UCSD-AML1 (cell line): ENCODE results near the gene PLCD3.

Source experiments
- DNase-seq: peaks from one replicate; lab custom pipeline; 2025; ENCODE audit not compliant: unreplicated experiment; lab: John Stamatoyannopoulos, UW

Gene PLCD3

GRCh38 chr17:45149669-45150664 is 17.7 kb upstream of the PLCD3 start:
- peak; percentile 71 for DNase-seq

DNA sequence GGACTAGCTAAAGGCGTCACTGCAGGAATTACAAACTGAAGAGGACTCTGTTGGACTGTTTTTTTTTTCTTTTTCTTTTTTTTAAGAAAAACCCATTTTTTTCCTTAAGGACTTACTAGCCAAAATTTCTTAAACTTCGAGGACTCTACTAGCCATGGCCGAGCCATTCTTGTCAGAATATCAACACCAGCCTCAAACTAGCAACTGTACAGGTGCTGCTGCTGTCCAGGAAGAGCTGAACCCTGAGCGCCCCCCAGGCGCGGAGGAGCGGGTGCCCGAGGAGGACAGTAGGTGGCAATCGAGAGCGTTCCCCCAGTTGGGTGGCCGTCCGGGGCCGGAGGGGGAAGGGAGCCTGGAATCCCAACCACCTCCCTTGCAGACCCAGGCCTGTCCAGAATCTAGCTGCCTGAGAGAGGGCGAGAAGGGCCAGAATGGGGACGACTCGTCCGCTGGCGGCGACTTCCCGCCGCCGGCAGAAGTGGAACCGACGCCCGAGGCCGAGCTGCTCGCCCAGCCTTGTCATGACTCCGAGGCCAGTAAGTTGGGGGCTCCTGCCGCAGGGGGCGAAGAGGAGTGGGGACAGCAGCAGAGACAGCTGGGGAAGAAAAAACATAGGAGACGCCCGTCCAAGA is 16.8 kb upstream of the PLCD3 start:
- peak; percentile 86 for DNase-seq

GRCh38 chr17:45148183-45149036 is 16.1 kb upstream of the PLCD3 start, which contains the start of gene HEXIM1:
HEXIM1 (plus strand) TSS chr17:45148475; CDS start chr17:45149191, 716 bp downstream.
- peak; percentile 100 for DNase-seq

DNA sequence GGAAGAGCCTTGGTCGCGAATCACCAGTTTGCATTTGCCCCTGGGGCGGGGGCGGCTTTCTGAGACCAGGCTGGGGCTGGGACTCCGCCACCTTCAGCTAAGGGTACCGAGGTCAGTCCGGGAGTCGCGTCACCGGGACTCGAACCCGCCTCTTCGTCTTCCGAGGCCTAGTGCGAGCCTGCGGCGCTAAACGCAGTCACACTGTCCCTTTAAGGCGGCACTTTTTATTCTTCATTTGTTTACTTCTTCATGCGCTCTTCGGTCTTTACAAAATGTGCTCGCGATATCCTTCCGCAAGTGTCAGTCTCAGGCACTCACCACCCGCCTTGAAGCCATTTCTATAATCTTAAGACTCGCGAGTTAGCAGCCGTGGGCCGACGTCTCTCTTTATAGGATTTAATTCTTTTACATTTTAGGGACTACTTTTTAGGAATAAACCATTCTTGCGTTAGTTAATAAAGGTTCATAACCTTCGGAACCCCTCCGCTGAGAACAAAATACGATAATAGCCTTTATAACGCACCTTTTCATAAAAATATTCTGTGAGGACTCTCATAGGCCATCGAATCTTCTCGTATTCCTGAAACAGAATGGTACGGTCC is 15.4 kb upstream of the PLCD3 start:
- DNase-seq: peak; percentile 94

DNA sequence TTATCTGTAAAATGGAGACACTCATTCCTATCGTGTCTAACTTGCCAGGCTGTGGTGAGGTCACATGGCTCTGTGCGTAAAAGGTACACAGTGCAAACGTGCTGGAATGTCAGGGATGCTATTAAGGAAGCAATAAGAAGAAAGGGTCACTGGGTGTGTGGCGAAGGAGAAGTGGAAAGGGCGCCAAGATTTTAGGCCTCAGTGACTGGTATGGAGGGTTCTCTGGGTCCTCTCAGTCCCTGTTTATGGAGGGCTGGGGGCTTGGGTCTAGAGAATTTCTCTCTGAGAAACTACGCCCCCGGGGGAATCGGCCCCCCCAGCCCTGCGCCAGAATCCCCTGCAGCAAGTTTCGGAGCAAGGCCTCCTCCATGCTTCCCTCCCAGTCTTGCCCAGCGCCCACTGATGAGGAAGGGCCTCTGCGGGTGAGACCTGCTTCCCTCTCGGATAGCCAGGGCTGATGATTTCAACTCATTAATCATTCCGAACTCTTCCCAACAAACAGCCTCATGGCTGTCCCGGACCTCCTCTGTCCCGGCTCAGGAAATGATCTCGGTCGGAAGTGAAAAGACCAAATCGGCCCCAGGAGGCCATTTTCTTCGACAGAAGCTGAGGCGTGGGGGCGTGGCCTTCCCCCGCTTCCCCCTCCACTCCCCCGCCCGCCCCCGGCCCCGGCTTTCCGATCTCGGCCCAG is 14.7 kb upstream of the PLCD3 start:
- peak; percentile 94 for DNase-seq

DNA sequence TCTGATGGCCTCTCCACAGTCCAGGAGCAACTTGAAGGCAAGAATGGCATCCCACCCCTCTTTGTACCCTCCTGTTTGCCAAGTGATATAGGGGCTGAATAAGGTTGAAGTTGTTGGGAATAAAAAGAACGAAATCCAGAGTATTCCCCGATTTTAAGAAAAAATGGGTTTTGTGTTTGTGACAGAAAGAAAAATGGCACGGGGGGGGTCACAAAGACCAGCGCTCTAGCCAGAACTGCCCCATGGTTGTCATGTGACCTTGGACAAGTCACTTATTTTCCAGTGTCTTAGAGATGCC is 14.2 kb upstream of the PLCD3 start:
- DNase-seq: no peak

- DNase-seq: no peak
These were observed 13.9 kb upstream of the PLCD3 start for GRCh38 chr17:45146166-45146565.

DNA sequence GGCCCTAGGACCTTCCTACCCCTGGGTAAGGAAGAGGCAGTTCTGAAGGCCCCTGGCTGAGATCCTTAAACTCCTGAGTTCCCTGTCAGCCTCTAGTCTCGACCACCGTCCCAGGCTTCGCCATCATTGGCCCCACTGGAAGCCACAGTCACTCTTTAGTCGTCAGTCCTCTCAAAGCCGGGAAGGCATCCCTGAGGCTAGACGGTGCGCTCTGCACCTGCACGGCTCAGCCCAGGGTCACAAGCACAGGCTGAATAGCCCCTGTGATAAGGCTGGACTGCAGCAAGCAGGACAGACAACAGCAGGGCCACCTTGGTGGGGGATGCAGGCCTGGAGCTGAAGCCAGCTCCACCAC is 12.7 kb upstream of the PLCD3 start:
- no peak for DNase-seq

GRCh38 chr17:45144199-45145034 is 12.1 kb upstream of the PLCD3 start:
- no peak for DNase-seq

- DNase-seq: no peak
These were observed 11.5 kb upstream of the PLCD3 start for GRCh38 chr17:45143767-45144198.

GRCh38 chr17:45143094-45143670 is 10.9 kb upstream of the PLCD3 start:
- DNase-seq: no peak

DNA sequence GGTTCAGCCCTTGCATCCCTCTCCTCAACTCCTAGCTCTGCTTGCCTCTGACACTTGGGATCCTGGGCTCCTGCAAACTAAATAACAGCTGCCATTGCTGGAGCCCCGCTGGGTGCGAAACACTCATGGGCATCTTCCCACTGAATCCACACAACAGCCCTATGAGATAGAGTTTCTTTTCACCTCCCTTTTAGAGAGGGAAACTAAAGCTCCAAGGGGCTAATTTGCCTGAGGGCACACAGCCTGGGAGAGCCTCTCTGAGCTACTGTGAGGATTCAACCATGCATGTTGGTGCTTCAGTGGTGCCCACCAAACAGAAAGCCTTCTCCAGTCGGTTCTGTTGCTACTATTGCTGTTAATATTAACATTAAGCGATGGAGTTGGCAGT is 7.2 kb upstream of the PLCD3 start:
- DNase-seq: no peak

DNA sequence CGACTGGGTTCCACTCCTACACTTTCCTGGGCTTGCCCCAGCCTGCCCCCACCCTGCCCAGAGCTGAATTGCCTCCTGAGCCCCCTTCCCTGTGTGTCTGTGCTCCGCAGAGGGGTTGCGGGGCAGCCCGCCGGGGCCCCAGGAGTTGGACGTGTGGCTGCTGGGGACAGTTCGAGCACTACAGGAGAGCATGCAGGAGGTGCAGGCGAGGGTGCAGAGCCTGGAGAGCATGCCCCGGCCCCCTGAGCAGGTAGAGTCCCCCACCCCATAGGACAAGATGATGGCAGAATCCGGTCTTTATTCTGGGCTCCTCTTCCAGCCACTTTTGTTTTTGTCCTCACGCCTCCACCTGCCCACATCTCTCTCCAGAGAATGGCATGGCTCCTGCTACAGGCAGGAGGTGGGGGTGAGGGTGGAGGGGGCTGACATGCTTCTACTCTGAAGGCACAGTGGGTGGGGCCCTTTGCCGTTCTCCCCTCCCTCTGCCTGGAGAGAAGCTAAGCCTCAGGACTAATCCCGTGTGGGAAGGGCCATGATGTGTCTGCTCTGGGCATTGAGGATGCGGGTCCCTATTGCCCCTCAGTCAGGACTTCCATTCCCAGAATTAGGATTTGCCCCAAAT is 6.7 kb upstream of the PLCD3 start:
- DNase-seq: no peak

DNA sequence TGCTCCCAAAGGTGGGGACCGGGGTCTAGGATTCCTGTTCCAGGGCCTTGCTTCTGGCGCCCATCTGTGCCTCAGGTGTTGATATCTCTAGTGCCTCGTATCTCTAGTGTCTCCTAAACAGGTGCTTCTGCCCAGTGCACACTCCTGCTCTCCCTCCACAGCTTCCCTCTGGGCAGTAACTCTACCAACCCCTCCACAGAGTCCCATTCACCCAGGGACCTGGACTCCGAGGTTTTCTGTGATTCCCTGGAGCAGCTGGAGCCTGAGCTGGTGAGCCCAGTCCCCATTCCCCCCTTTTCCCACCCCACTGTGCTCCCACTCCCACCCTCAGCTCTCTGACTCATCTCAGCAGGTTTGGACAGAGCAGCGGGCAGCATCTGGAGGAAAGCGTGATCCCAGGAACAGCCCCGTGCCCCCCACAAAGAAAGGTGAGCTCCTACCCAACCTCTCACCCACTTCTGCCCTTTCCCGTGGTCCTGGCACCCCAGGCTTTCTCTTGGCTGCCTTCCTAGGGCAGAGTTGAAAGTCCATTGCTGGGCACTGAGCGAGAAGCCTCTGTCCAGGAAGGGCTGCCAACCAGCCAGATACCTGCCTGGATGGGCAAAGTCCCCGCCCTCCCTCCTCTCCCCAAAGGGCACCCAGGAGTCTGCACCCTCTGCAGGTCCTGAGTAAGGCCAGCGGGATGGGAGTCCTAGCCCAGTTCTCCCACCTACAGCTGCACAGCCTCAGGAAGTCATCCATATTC is 5.4 kb upstream of the PLCD3 start:
- no peak for DNase-seq

DNA sequence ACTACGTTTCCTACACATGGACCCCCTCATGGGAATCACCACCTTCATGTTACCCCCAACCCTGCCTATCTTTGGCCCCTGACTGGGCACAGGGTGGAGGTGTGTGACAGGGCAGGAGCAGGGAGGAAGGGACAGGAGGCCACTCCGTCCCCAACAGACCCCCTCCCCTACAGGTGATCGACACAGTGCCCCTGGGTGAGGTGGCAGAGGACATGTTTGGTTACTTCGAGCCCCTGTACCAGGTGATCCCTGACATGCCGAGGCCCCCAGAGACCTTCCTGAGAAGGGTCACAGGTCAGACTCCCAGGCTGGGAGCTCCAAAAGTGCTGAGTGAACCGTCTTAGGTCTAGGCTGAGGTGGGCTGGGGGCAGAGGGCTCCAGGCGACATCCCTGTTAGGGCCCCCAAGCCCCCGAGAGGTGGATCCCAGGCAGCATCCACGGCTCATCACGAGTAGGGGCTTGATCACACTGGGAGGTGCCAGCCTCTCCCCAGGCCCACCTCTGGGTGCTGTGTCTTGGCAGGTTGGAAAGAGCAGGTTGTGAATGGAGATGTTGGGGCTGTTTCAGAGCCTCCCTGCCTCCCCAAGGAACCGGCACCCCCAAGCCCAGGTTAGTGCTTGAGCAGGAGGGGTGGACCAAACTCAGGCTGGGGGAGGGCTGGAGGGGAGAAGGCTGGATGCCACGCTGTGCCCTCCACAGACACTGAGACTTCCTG is 4.7 kb upstream of the PLCD3 start:
- no peak for DNase-seq

GRCh38 chr17:45135978-45136791 is 3.9 kb upstream of the PLCD3 start:
- DNase-seq: no peak
